HEK293 (cell line): ENCODE results near the gene SSC4D.
A peak's percentile ranks its signal among the peaks of the same experiment; 100 is the strongest.

Source experiments
- CTCF ChIP-seq: fragments of 450-650 bp; formaldehyde crosslinking; IDR thresholded peaks from 2 replicates; pipeline ENCODE4 v1.5.1; 2016; ENCODE audit warnings: missing biosample characterization, missing genetic modification characterization
- EGR2 ChIP-seq: fragments of 450-650 bp; formaldehyde crosslinking; IDR thresholded peaks from 2 replicates; pipeline ENCODE4 v1.5.1; 2016; ENCODE audit warnings: low read depth, missing biosample characterization, missing genetic modification characterization
- GLIS2 ChIP-seq: fragments of 450-650 bp; formaldehyde crosslinking; IDR thresholded peaks from 2 replicates; pipeline ENCODE4 v1.5.1; 2016; ENCODE audit warnings: missing biosample characterization, missing genetic modification characterization
- KLF1 ChIP-seq: fragments of 450-650 bp; formaldehyde crosslinking; IDR thresholded peaks from 2 replicates; pipeline ENCODE4 v1.5.1; 2016; ENCODE audit warnings: missing biosample characterization, missing genetic modification characterization
- KLF16 ChIP-seq: fragments of 450-650 bp; formaldehyde crosslinking; IDR thresholded peaks from 2 replicates; pipeline ENCODE4 v1.5.1; 2017; ENCODE audit warnings: missing biosample characterization, missing genetic modification characterization
- KLF17 ChIP-seq: fragments of 450-650 bp; formaldehyde crosslinking; IDR thresholded peaks from 2 replicates; pipeline ENCODE4 v1.5.1; 2016; ENCODE audit warnings: missing biosample characterization, missing genetic modification characterization
- KLF7 ChIP-seq: fragments of 450-650 bp; formaldehyde crosslinking; IDR thresholded peaks from 2 replicates; pipeline ENCODE4 v1.5.1; 2016; ENCODE audit warnings: missing biosample characterization, missing genetic modification characterization, borderline replicate concordance
- KLF8 ChIP-seq: fragments of 450-650 bp; formaldehyde crosslinking; IDR thresholded peaks from 2 replicates; pipeline ENCODE4 v1.5.1; 2016; ENCODE audit warnings: missing biosample characterization, missing genetic modification characterization
- REPIN1 ChIP-seq: fragments of 450-650 bp; formaldehyde crosslinking; IDR thresholded peaks from 2 replicates; pipeline ENCODE4 v1.5.1; 2017; ENCODE audit warnings: missing biosample characterization, missing genetic modification characterization, low read depth
- SP3 ChIP-seq: fragments of 450-650 bp; formaldehyde crosslinking; IDR thresholded peaks from 2 replicates; pipeline ENCODE4 v1.5.1; 2016; ENCODE audit warnings: missing biosample characterization, missing genetic modification characterization
- SP7 ChIP-seq: fragments of 450-650 bp; formaldehyde crosslinking; IDR thresholded peaks from 2 replicates; pipeline ENCODE4 v1.5.1; 2016; ENCODE audit warnings: missing biosample characterization, missing genetic modification characterization
- YY1 ChIP-seq: fragments of 450-650 bp; formaldehyde crosslinking; IDR thresholded peaks from 2 replicates; pipeline ENCODE4 v1.5.1; 2018; ENCODE audit warnings: missing biosample characterization, missing genetic modification characterization
- YY2 ChIP-seq: fragments of 450-650 bp; formaldehyde crosslinking; IDR thresholded peaks from 2 replicates; pipeline ENCODE4 v1.5.1; 2016; ENCODE audit warnings: missing biosample characterization, missing genetic modification characterization
- ZBTB10 ChIP-seq: fragments of 450-650 bp; formaldehyde crosslinking; IDR thresholded peaks from 2 replicates; pipeline ENCODE4 v1.5.1; 2016; ENCODE audit warnings: missing biosample characterization, missing genetic modification characterization
- ZBTB21 ChIP-seq: fragments of 450-650 bp; formaldehyde crosslinking; IDR thresholded peaks from 2 replicates; pipeline ENCODE4 v1.5.1; 2017; ENCODE audit warnings: missing biosample characterization, missing genetic modification characterization
- ZNF121 ChIP-seq: fragments of 450-650 bp; formaldehyde crosslinking; IDR thresholded peaks from 2 replicates; pipeline ENCODE4 v1.5.1; 2016; ENCODE audit warnings: missing biosample characterization, missing genetic modification characterization
- ZNF2 ChIP-seq: fragments of 450-650 bp; formaldehyde crosslinking; IDR thresholded peaks from 2 replicates; pipeline ENCODE4 v1.5.1; 2016; ENCODE audit warnings: missing biosample characterization, missing genetic modification characterization
- ZNF335 ChIP-seq: fragments of 450-650 bp; formaldehyde crosslinking; conservative IDR thresholded peaks from 2 replicates; pipeline ENCODE4 v1.5.1; 2016; ENCODE audit warnings: missing biosample characterization, missing genetic modification characterization
- ZNF398 ChIP-seq: fragments of 450-650 bp; formaldehyde crosslinking; IDR thresholded peaks from 2 replicates; pipeline ENCODE4 v1.5.1; 2017; ENCODE audit warnings: missing biosample characterization, missing genetic modification characterization
- ZNF610 ChIP-seq: fragments of 450-650 bp; formaldehyde crosslinking; IDR thresholded peaks from 2 replicates; pipeline ENCODE4 v1.5.1; 2016; ENCODE audit warnings: missing biosample characterization, missing genetic modification characterization, borderline replicate concordance
- ZNF654 ChIP-seq: fragments of 450-650 bp; formaldehyde crosslinking; IDR thresholded peaks from 2 replicates; pipeline ENCODE4 v1.5.1; 2016; ENCODE audit warnings: low read depth, missing biosample characterization, missing genetic modification characterization
- ZNF660 ChIP-seq: fragments of 450-650 bp; IDR thresholded peaks from 2 replicates; pipeline ENCODE4 v1.5.1; 2018; ENCODE audit warnings: missing biosample characterization, mild to moderate bottlenecking, missing genetic modification characterization
- ZNF692 ChIP-seq: fragments of 450-650 bp; formaldehyde crosslinking; IDR thresholded peaks from 2 replicates; pipeline ENCODE4 v1.5.1; 2016; ENCODE audit warnings: missing biosample characterization, missing genetic modification characterization
- ZNF76 ChIP-seq: fragments of 450-650 bp; formaldehyde crosslinking; IDR thresholded peaks from 2 replicates; pipeline ENCODE4; 2016; ENCODE audit warnings: low read depth, missing biosample characterization, missing genetic modification characterization, borderline replicate concordance
- ZNF843 ChIP-seq: fragments of 450-650 bp; formaldehyde crosslinking; IDR thresholded peaks from 2 replicates; pipeline ENCODE4 v1.5.1; 2016; ENCODE audit warnings: missing biosample characterization, missing genetic modification characterization
- ZSCAN30 ChIP-seq: fragments of 450-650 bp; IDR thresholded peaks from 2 replicates; pipeline ENCODE4 v1.5.1; 2018; ENCODE audit warnings: missing biosample characterization, mild to moderate bottlenecking, missing genetic modification characterization, moderate library complexity

The SSC4D gene

GRCh38 chr7:76359111-76359977, 50.2 kb downstream of the SSC4D start (continued):
- TF ChIP-seq KLF17 (tag by site-specific recombination) (peak; percentile 37; the same call in 1 of the 2 replicates), SP3 (tag by site-specific recombination) (peak; percentile 97), YY2 (no peak), SP7 (tag by site-specific recombination) (peak; percentile 45), KLF16 (tag by site-specific recombination) (0 out of 2 replicates have a peak, but pooled peaks have one; percentile 28), ZNF610 (tag by site-specific recombination) (no peak), ZNF335 (peak; percentile 86), KLF8 (tag by site-specific recombination) (peak; percentile 61), REPIN1 (tag by site-specific recombination) (no peak), ZNF654 (tag by site-specific recombination) (peak; percentile 44), ZNF692 (peak; percentile 12; the same call in 1 of the 2 replicates), KLF7 (tag by site-specific recombination) (peak; percentile 37; the same call in 1 of the 2 replicates), ZNF660 (tag by site-specific recombination) (0 out of 2 replicates have a peak, but pooled peaks have one; percentile 35), ZSCAN30 (tag by site-specific recombination) (peak; percentile 56), ZBTB21 (tag by site-specific recombination) (0 out of 2 replicates have a peak, but pooled peaks have one; percentile 6), ZNF843 (tag by site-specific recombination) (0 out of 2 replicates have a peak, but pooled peaks have one; percentile 11), KLF1 (tag by site-specific recombination) (peak; percentile 20; the same call in 1 of the 2 replicates), GLIS2 (tag by site-specific recombination) (peak; percentile 98), ZNF398 (tag by site-specific recombination) (peak; percentile 98), ZNF121 (tag by site-specific recombination) (no peak), EGR2 (tag by site-specific recombination) (no peak; the same call in none of the 2 replicates), CTCF (tag by site-specific recombination) (peak; percentile 81), ZNF76 (tag by site-specific recombination) (peak; percentile 95), ZBTB10 (peak; percentile 99), YY1 (tag by site-specific recombination) (no peak; the same call in 1 of the 2 replicates), ZNF2 (tag by site-specific recombination) (0 out of 2 replicates have a peak, but pooled peaks have one; percentile 45)
